Measurements from ENCODE around the gene FAM3C. TPM values are rescaled to one million over a fixed set of nuclear protein-coding genes. Genes with fewer than 3 reads are reported as not detected.

FAM3C gene
- total RNA-seq, 2 experiments from 2014 or later = 7.9 to 10.5 TPM

DNA sequence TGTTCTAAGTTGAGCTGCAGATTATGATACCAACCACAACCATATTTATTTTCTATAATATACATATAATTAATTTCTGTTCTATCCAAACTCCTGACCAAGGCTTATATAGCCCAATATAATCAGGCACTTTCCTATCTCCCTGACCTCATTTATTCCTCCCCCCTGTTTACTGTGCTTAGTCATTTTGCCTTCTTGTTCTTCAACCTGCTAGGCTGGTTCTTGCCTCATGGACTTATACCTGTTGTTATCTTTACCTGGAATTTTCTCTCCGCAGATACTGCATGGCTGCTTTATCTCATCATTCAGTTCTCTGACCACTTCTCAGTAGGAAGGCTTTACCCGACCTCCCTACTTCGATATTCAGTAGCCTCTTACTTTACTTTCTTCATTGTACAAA lies 24.9 kb upstream of the FAM3C start:
- Mint-ChIP-seq H3K27ac (no peak overlapping the region), H3K4me1 (ENCODE audit: low read depth) (no peaks in the 10 kb centered on the region), H3K27me3 (peaks cover 5% of the 10 kb centered on the region), H3K4me3 (no peak overlapping the region), H3K9me3 (no peaks in the 10 kb centered on the region), H3K36me3 (ENCODE audit: low read depth) (no peaks in the 10 kb centered on the region)
- H3K27me3 ChIP-seq (ENCODE audit: control insufficient read depth in 1 of 2, insufficient read depth in 2 of 2, low read length in 2 of 2) = no peaks in the 10 kb centered on the region
- CTCF ChIA-PET = no interaction called here
- POLR2A ChIA-PET = no interaction called here
- ATAC-seq (ENCODE audit: poor library complexity) (no peak), DNase-seq (no peak)
- TF ChIP-seq, protein P1, sequence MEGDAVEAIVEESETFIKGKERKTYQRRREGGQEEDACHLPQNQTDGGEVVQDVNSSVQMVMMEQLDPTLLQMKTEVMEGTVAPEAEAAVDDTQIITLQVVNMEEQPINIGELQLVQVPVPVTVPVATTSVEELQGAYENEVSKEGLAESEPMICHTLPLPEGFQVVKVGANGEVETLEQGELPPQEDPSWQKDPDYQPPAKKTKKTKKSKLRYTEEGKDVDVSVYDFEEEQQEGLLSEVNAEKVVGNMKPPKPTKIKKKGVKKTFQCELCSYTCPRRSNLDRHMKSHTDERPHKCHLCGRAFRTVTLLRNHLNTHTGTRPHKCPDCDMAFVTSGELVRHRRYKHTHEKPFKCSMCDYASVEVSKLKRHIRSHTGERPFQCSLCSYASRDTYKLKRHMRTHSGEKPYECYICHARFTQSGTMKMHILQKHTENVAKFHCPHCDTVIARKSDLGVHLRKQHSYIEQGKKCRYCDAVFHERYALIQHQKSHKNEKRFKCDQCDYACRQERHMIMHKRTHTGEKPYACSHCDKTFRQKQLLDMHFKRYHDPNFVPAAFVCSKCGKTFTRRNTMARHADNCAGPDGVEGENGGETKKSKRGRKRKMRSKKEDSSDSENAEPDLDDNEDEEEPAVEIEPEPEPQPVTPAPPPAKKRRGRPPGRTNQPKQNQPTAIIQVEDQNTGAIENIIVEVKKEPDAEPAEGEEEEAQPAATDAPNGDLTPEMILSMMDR (IDR thresholded peaks at IDR 0.05) = no peak
- intact Hi-C loops (cut with DNase I, micrococcal nuclease) = no loop called here
- H3K4me1 ChIP-seq (ENCODE audit: insufficient read depth, low read length) = no peaks in the 10 kb centered on the region
- no peaks in the 10 kb centered on the region for H3K36me3 ChIP-seq (ENCODE audit: insufficient read depth, low read length)
- H3K9me3 ChIP-seq (ENCODE audit: control insufficient read depth in 1 of 2, insufficient read depth in 1 of 2, low read length in 2 of 2) = no peaks in the 10 kb centered on the region
- no peak overlapping the region for H3K4me3 ChIP-seq (ENCODE audit: low read length)
- no peak overlapping the region for H3K27ac ChIP-seq (ENCODE audit: low read depth in 1 of 2, low read length in 2 of 2)

DNA sequence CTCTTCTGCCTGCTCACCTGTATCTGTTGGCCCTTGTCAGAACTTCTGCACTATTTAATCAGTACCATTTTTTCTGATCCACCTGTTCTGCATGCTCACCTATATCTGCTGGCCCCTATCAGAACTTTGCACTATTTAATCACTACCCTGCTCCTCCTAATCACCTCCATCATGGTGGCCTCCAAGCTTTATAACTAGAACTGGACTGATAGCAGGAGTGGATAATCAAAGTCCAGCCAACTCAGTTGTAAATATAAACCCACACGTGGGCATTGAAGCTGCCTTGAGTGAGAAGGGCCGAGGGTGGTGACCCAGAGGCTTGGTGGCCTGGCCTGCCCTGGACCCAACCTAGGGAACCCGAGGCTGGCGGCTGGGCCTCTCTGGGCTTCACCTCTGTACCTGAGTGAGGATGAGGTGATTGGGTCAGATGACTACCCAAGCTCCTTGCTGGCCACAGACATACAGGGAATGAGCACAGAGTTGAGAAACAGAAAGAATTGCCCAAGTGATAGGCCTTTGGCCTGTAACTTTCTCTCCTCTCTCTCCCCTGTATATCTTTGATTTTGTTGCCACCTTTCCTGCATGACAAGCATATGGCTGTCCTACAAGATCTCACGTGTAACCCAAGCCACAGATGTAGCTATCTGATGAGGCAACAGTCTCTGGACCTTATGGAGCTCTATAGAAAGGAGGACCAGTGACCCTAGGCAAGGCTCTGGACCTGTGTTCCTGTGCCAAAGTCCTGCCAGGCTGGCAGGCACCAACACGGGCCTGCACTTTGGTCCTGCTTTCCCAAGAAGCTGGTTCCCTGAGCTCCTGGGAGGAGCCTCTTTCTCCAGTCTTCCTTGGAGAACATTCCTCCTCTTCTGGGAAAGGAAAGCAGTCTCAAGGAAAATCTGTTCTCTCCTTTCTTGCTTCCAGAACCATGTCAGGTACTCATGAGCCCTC lies 23.4 kb upstream of the FAM3C start:
- H3K4me1 Mint-ChIP-seq (ENCODE audit: low read depth) = no peaks in the 10 kb centered on the region
- H3K4me3 Mint-ChIP-seq = no peak overlapping the region
- Histone ChIP-seq H3K27me3 (ENCODE audit: control insufficient read depth in 1 of 2, insufficient read depth in 2 of 2, low read length in 2 of 2) (no peaks in the 10 kb centered on the region), H3K4me3 (ENCODE audit: low read length) (no peak overlapping the region), H3K4me1 (ENCODE audit: insufficient read depth, low read length) (no peaks in the 10 kb centered on the region), H3K36me3 (ENCODE audit: insufficient read depth, low read length) (no peaks in the 10 kb centered on the region), H3K27ac (ENCODE audit: low read depth in 1 of 2, low read length in 2 of 2) (no peak overlapping the region), H3K9me3 (ENCODE audit: control insufficient read depth in 1 of 2, insufficient read depth in 1 of 2, low read length in 2 of 2) (no peaks in the 10 kb centered on the region)
- ChIA-PET CTCF (no interaction called here), POLR2A (interaction anchor here (0.6 kb wide), 1 partner anchor 1147 kb away, joined by 5 read pairs; no protein-coding TSS in a partner anchor)
- TF ChIP-seq, protein P1 (IDR thresholded peaks at IDR 0.05) = no peak
- H3K36me3 Mint-ChIP-seq (ENCODE audit: low read depth) = no peaks in the 10 kb centered on the region
- no peak for DNase-seq
- intact Hi-C loops (cut with DNase I, micrococcal nuclease) = no loop called here
- no peak overlapping the region for H3K27ac Mint-ChIP-seq
- no peak for ATAC-seq (ENCODE audit: poor library complexity)
- no peaks in the 10 kb centered on the region for H3K9me3 Mint-ChIP-seq
- peaks cover 2% of the 10 kb centered on the region for H3K27me3 Mint-ChIP-seq

DNA sequence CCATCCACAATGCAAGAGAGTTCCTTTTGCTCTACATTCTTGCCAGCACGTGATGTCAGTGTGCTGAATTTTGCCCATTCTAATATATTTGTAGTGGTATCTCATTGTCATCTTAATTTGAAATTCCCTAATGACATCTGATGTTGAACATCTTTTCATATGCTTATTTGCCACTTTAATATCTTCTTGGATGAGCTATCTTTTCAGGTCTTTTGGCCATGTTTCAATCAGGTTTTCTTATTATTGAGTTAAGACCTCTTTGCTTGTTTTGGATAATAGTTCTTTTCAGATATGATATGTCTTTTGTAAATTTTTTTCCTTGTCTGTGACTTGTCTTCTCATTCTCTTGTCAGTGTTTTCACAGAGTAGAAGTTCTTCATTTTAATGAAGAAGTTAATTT lies 20.4 kb upstream of the FAM3C start:
- Mint-ChIP-seq H3K4me3 (no peak overlapping the region), H3K27me3 (peaks cover 16% of the 10 kb centered on the region), H3K36me3 (ENCODE audit: low read depth) (no peaks in the 10 kb centered on the region), H3K9me3 (no peaks in the 10 kb centered on the region), H3K4me1 (ENCODE audit: low read depth) (no peaks in the 10 kb centered on the region), H3K27ac (no peak overlapping the region)
- TF ChIP-seq, protein P1 (IDR thresholded peaks at IDR 0.05) = no peak
- Histone ChIP-seq H3K36me3 (ENCODE audit: insufficient read depth, low read length) (no peaks in the 10 kb centered on the region), H3K4me1 (ENCODE audit: insufficient read depth, low read length) (no peaks in the 10 kb centered on the region), H3K4me3 (ENCODE audit: low read length) (no peak overlapping the region), H3K27ac (ENCODE audit: low read depth in 1 of 2, low read length in 2 of 2) (no peak overlapping the region), H3K9me3 (ENCODE audit: control insufficient read depth in 1 of 2, insufficient read depth in 1 of 2, low read length in 2 of 2) (no peaks in the 10 kb centered on the region), H3K27me3 (ENCODE audit: control insufficient read depth in 1 of 2, insufficient read depth in 2 of 2, low read length in 2 of 2) (no peaks in the 10 kb centered on the region)
- ATAC-seq (ENCODE audit: poor library complexity) (no peak), DNase-seq (no peak)
- POLR2A ChIA-PET = no interaction called here
- CTCF ChIA-PET = no interaction called here
- intact Hi-C loops (cut with DNase I, micrococcal nuclease) = no loop called here

Measured in CD4-positive, alpha-beta T cell (primary cell).